HG03342 (cell line): Measurements from ENCODE around the gene LPXN.

Experiments
- ATAC-seq: cut with Tn5 transposase; IDR thresholded peaks from one replicate; pipeline ENCODE4 v1.9.1; 2021; ENCODE audit warnings: mild to moderate bottlenecking, moderate library complexity; ENCODE audit not compliant: unreplicated experiment

Gene LPXN

GRCh38 chr11:58525037-58525614 lies 50.5 kb downstream of the LPXN start:
- ATAC-seq: peak; percentile 92

- peak; percentile 30 for ATAC-seq
Observed at GRCh38 chr11:58524232-58525036, 51.2 kb downstream of the LPXN start.

GRCh38 chr11:58513747-58514367 lies 61.8 kb downstream of the LPXN start:
- ATAC-seq: no peak

GRCh38 chr11:58511636-58512035 lies 64.0 kb downstream of the LPXN start:
- no peak for ATAC-seq

- no peak for ATAC-seq
Observed at GRCh38 chr11:58509748-58510147, 65.9 kb downstream of the LPXN start.

- no peak for ATAC-seq
Observed at GRCh38 chr11:58508814-58509213, 66.8 kb downstream of the LPXN start.

GRCh38 chr11:58508005-58508404 lies 67.7 kb downstream of the LPXN start, which contains the start of gene OR5B21:
TSS of gene OR5B21 (minus strand) at chr11:58508105. CDS start at chr11:58508105, 0 bp downstream.
- ATAC-seq: no peak

GRCh38 chr11:58507355-58507754 lies 68.3 kb downstream of the LPXN start:
- ATAC-seq: no peak

- ATAC-seq: peak; percentile 35
Observed at GRCh38 chr11:58506935-58507334, 68.7 kb downstream of the LPXN start.

GRCh38 chr11:58505849-58506248 lies 69.8 kb downstream of the LPXN start:
- ATAC-seq: no peak

- ATAC-seq: no peak
Observed at GRCh38 chr11:58504232-58504631, 71.4 kb downstream of the LPXN start.

- ATAC-seq: peak; percentile 97
Observed at GRCh38 chr11:58503361-58503856, 72.2 kb downstream of the LPXN start.

GRCh38 chr11:58502004-58502403 lies 73.7 kb downstream of the LPXN start:
- no peak for ATAC-seq

- no peak for ATAC-seq
Observed at GRCh38 chr11:58498464-58498863, 77.2 kb downstream of the LPXN start.

- ATAC-seq: no peak
Observed at GRCh38 chr11:58497951-58498350, 77.7 kb downstream of the LPXN start.

- peak; percentile 49 for ATAC-seq
Observed at GRCh38 chr11:58495906-58496305, 79.8 kb downstream of the LPXN start.

- ATAC-seq: no peak
Observed at GRCh38 chr11:58494101-58494500, 81.6 kb downstream of the LPXN start.

- no peak for ATAC-seq
Observed at GRCh38 chr11:58493676-58494075, 82.0 kb downstream of the LPXN start.

GRCh38 chr11:58490827-58491226 lies 84.8 kb downstream of the LPXN start:
- no peak for ATAC-seq

GRCh38 chr11:58487170-58487569 lies 88.5 kb downstream of the LPXN start:
- no peak for ATAC-seq

GRCh38 chr11:58485961-58486360 lies 89.7 kb downstream of the LPXN start:
- no peak for ATAC-seq
